ENCODE measurements around the gene PPM1K.

The PPM1K gene

GRCh38 chr4:88276952-88277710, 7.2 kb downstream of the PPM1K start:
- DNase-seq: no peak

- no peak for DNase-seq
Measured at GRCh38 chr4:88275949-88276515, 8.3 kb downstream of the PPM1K start.

GRCh38 chr4:88275516-88275915, 8.8 kb downstream of the PPM1K start:
- peak; percentile 57 for DNase-seq

- DNase-seq: no peak
Measured at GRCh38 chr4:88268913-88269312, 15.4 kb downstream of the PPM1K start.

GRCh38 chr4:88264336-88264735, 20.0 kb downstream of the PPM1K start:
- no peak for DNase-seq

- no peak for DNase-seq
Measured at GRCh38 chr4:88257726-88258125, 26.6 kb downstream of the PPM1K start.

- DNase-seq: no peak
Measured at GRCh38 chr4:88255111-88255510, 29.2 kb downstream of the PPM1K start.

GRCh38 chr4:88251924-88252323, 32.4 kb downstream of the PPM1K start:
- no peak for DNase-seq

- DNase-seq: no peak
Measured at GRCh38 chr4:88247148-88247547, 37.2 kb downstream of the PPM1K start.

GRCh38 chr4:88246600-88246999, 37.8 kb downstream of the PPM1K start:
- DNase-seq: no peak

- DNase-seq: no peak
Measured at GRCh38 chr4:88244816-88245579, 39.4 kb downstream of the PPM1K start.

GRCh38 chr4:88244056-88244455, 40.3 kb downstream of the PPM1K start:
- no peak for DNase-seq

GRCh38 chr4:88242144-88242543, 42.2 kb downstream of the PPM1K start:
- no peak for DNase-seq

- no peak for DNase-seq
Measured at GRCh38 chr4:88240297-88240714, 44.1 kb downstream of the PPM1K start.

GRCh38 chr4:88230969-88231771, 53.2 kb downstream of the PPM1K start:
- DNase-seq: no peak

- no peak for DNase-seq
Measured at GRCh38 chr4:88230461-88230891, 53.9 kb downstream of the PPM1K start.

GRCh38 chr4:88227734-88228133, 56.6 kb downstream of the PPM1K start:
- DNase-seq: no peak

GRCh38 chr4:88226143-88226542, 58.2 kb downstream of the PPM1K start:
- DNase-seq: no peak

GRCh38 chr4:88225232-88226105, 58.9 kb downstream of the PPM1K start:
- DNase-seq: no peak

GRCh38 chr4:88223516-88223915, 60.8 kb downstream of the PPM1K start:
- DNase-seq: no peak

- DNase-seq: peak; percentile 7
Measured at GRCh38 chr4:88219099-88219498, 65.3 kb downstream of the PPM1K start.

GRCh38 chr4:88217169-88217568, 67.2 kb downstream of the PPM1K start:
- DNase-seq: no peak

Measured in GF-D8 (cell line).